K562 (cell line): ENCODE measurements around the gene SH3BGRL3. TPM values are rescaled to one million over a fixed set of nuclear protein-coding genes. Genes with fewer than 3 reads are reported as not detected.

ENCODE experiments used
- CCNT2 ChIP-seq: IDR thresholded peaks from 2 replicates; pipeline ENCODE4 v1.6.1; 2011; ENCODE audit warnings: borderline replicate concordance, low read depth, mild to moderate bottlenecking, moderate library complexity, mixed read lengths, low read length; ENCODE audit not compliant: insufficient read length; ENCODE audit errors: extremely low read depth
- DIDO1 ChIP-seq: fragments of 450-650 bp; IDR thresholded peaks from 2 replicates; pipeline ENCODE4 v1.6.1; 2016; ENCODE audit warnings: low read depth, missing biosample characterization, missing genetic modification characterization
- FIP1L1 ChIP-seq: fragments of 200-400 bp; formaldehyde crosslinking; IDR thresholded peaks from 2 replicates; pipeline ENCODE4 v1.6.1; 2018; ENCODE audit warnings: mild to moderate bottlenecking, low read depth, low read length; ENCODE audit not compliant: poor library complexity, severe bottlenecking
- FOXK1 ChIP-seq: sonication (generic); formaldehyde crosslinking; IDR thresholded peaks from 2 replicates; pipeline ENCODE4 v1.8.0; 2022; ENCODE audit warnings: missing genetic modification reagents, mild to moderate bottlenecking, borderline replicate concordance
- FOXM1 ChIP-seq, 2 experiments: fragments of 450-650 bp in 1 of 2; sonication (generic) in 1 of 2; formaldehyde crosslinking in 1 of 2; IDR thresholded peaks; 2 replicates each; pipeline versions ENCODE4 v1.6.1 to v1.9.0; 2017 to 2022; ENCODE audit warnings: low read depth in 2 of 2, mild to moderate bottlenecking in 2 of 2, missing genetic modification reagents in 1 of 2, moderate library complexity in 1 of 2
- FOXP1 ChIP-seq: sonication (generic); formaldehyde crosslinking; IDR thresholded peaks from 2 replicates; pipeline ENCODE4 v1.8.0; 2022; ENCODE audit warnings: mild to moderate bottlenecking, missing genetic modification reagents
- KDM5B ChIP-seq: fragments of 200-600 bp; sonication (generic); IDR thresholded peaks from 2 replicates; pipeline ENCODE4 v1.6.1; 2012; ENCODE audit warnings: low read depth, mild to moderate bottlenecking, moderate library complexity, low read length, control low read depth, inconsistent platforms; ENCODE audit not compliant: insufficient replicate concordance
- MEIS2 ChIP-seq: fragments of 450-650 bp; IDR thresholded peaks from 2 replicates; pipeline ENCODE4 v1.6.1; 2014; ENCODE audit warnings: mild to moderate bottlenecking; ENCODE audit not compliant: partially characterized antibody
- NELFE ChIP-seq: IDR thresholded peaks from 2 replicates; pipeline ENCODE4 v1.6.1; 2011; ENCODE audit warnings: mild to moderate bottlenecking; ENCODE audit not compliant: insufficient read depth, insufficient read length
- NR2C2 ChIP-seq, 2 experiments: fragments of 200-800 bp in 1 of 2; sonication (Bioruptor generic) in 1 of 2; sonication (generic) in 1 of 2; formaldehyde crosslinking in 1 of 2; IDR thresholded peaks; 2 replicates each; pipeline versions ENCODE4 v1.6.1 to v1.8.0; 2016 to 2022; ENCODE audit warnings: mild to moderate bottlenecking in 1 of 2, missing compliant biosample characterization in 1 of 2, missing genetic modification characterization in 1 of 2, missing genetic modification reagents in 1 of 2
- OTX1 ChIP-seq: fragments of 450-650 bp; formaldehyde crosslinking; IDR thresholded peaks from 2 replicates; pipeline ENCODE4 v1.4.0; 2022; ENCODE audit warnings: mild to moderate bottlenecking
- POLR3A ChIP-seq: IDR thresholded peaks from 2 replicates; pipeline ENCODE4 v1.6.1; 2011; ENCODE audit warnings: borderline replicate concordance, mild to moderate bottlenecking, moderate library complexity; ENCODE audit not compliant: insufficient read length, insufficient read depth; ENCODE audit errors: extremely low read depth
- RFX7 ChIP-seq: fragments of 250-450 bp; sonication (Bioruptor Pico); IDR thresholded peaks from 2 replicates; pipeline ENCODE4 v1.5.1; 2021; ENCODE audit warnings: mild to moderate bottlenecking
- SMC3 ChIP-seq: conservative IDR thresholded peaks from 2 replicates; pipeline ENCODE4 v1.6.1; 2011; ENCODE audit warnings: low read depth, low read length, improper control_type of control experiment; ENCODE audit not compliant: insufficient read depth
- TBL1XR1 ChIP-seq, 2 experiments: IDR thresholded peaks; 2 replicates each; pipeline ENCODE4 v1.6.1; 2012; ENCODE audit warnings: improper control_type of control experiment in 2 of 2, low read length in 2 of 2, mild to moderate bottlenecking in 1 of 2
- ZBED1 ChIP-seq: IDR thresholded peaks from 2 replicates; pipeline ENCODE4 v1.6.1; 2014
- ZNF668 ChIP-seq: fragments of 250-450 bp; sonication (Bioruptor Pico); IDR thresholded peaks from 2 replicates; pipeline ENCODE4 v1.8.0; 2022; ENCODE audit warnings: mild to moderate bottlenecking, inconsistent platforms
- polyA plus RNA-seq, 8 experiments: library from polyadenylated mRNA; depleted of rRNA in 4 of 8; stranded (reverse) in 5 of 8; unstranded in 3 of 8; fragments of >200 nt; fragmentation: Nextera tagmentation in 2 of 8; fragmentation: Illumina TruSeq in 1 of 8; extraction: Ambion mirVana in 2 of 8; extraction: Trizol in 1 of 8; gene quantifications; 2 replicates each; pipeline versions ENCODE4 v1.2.1 to v1.2.3, GENCODE V29; 2011 to 2014; ENCODE audit warnings: inconsistent platforms in 1 of 8, missing spikeins in 1 of 8
- total RNA-seq, 7 experiments: library from RNA; depleted of rRNA in 6 of 7; stranded (reverse); fragments of >200 nt in 6 of 7; fragmentation: Illumina TruSeq in 2 of 7; extraction: Trizol in 2 of 7; gene quantifications; 2 replicates each; pipeline versions ENCODE4 v1.2.1 to v1.2.3, GENCODE V29; 2011 to 2021; ENCODE audit warnings: low replicate concordance in 1 of 7
- TF ChIP-seq, protein P1 (sequence below): sonication (generic); formaldehyde crosslinking; IDR thresholded peaks from 2 replicates; pipeline ENCODE4 v1.8.1; 2022; ENCODE audit warnings: missing genetic modification reagents
- TF ChIP-seq, protein P2 (sequence below): sonication (generic); formaldehyde crosslinking; IDR thresholded peaks from 2 replicates; pipeline ENCODE4 v1.8.0; 2022; ENCODE audit warnings: missing genetic modification reagents, mild to moderate bottlenecking, moderate library complexity, borderline replicate concordance
- TF ChIP-seq, protein P3 (sequence below): IDR thresholded peaks from 2 replicates; pipeline ENCODE4 v1.6.1; 2014; ENCODE audit warnings: antibody characterized with exemption
- TF ChIP-seq, protein P4 (sequence below): fragments of 250-450 bp; sonication (Bioruptor Pico); IDR thresholded peaks from 2 replicates; pipeline ENCODE4 v1.8.0; 2021; ENCODE audit warnings: mild to moderate bottlenecking, moderate library complexity

SH3BGRL3 gene
- total and polyA plus RNA-seq, 9 of the 15 experiments (the other 6 are each of a cell fraction or from before 2014, with no cell fraction given) = 30.3 to 140 (median 54.2) TPM

DNA sequence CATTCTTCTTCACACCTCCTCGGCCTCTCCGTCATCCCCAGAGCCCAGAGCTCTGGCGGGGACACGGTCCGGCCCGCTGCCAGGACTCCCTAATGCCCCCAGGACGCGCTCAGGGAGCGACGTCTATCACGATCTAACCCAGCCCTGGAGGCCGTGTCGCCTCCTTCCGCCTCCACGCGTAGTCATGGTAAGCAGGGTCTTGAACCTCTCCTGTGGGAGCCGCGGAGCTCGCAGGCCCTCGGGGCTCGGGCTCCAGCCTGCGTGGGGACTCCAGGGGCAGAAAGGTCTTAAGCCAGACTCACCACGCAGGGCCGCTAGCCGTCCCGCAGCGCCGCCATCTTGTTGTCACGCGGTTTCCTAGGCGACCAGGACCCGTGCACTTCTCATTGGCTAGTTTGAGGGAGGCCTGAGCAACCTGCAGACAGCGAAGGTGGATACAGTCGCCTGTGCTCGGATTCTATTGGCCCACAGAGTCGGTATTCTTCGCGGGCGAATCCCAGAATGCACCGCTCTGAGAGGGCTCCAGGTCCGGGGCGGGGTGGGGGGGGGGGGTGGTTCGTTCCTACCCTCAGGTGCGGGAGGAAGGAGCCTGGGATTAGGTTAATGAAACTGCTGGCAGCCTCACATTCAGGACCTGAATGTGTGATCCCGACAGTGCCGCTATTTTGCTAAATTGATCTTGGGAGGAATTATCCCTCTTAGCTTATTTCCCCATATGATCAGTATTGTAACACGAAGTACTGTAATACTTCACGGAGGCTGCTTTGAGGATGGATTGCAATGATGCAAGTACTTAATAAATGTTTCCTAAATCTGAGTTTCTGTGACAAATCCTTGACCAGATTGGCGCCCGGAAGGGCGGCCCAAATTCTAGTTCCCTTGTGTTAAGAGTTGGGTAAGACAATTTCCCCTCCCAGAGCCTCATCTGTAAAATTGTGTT lies 26.7 kb downstream of the SH3BGRL3 start, which contains the start of gene UBXN11 (continued):
- TF ChIP-seq, protein P1, sequence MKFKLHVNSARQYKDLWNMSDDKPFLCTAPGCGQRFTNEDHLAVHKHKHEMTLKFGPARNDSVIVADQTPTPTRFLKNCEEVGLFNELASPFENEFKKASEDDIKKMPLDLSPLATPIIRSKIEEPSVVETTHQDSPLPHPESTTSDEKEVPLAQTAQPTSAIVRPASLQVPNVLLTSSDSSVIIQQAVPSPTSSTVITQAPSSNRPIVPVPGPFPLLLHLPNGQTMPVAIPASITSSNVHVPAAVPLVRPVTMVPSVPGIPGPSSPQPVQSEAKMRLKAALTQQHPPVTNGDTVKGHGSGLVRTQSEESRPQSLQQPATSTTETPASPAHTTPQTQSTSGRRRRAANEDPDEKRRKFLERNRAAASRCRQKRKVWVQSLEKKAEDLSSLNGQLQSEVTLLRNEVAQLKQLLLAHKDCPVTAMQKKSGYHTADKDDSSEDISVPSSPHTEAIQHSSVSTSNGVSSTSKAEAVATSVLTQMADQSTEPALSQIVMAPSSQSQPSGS (CRISPR knock-in tag) = no peak
- TF ChIP-seq RFX7 (CRISPR knock-in tag) = no peak
- peak; percentile 58 for TF ChIP-seq KDM5B
- no peak for TF ChIP-seq POLR3A
- TF ChIP-seq ZBED1 = no peak; the same call in 1 of the 2 replicates
- TF ChIP-seq, protein P2, sequence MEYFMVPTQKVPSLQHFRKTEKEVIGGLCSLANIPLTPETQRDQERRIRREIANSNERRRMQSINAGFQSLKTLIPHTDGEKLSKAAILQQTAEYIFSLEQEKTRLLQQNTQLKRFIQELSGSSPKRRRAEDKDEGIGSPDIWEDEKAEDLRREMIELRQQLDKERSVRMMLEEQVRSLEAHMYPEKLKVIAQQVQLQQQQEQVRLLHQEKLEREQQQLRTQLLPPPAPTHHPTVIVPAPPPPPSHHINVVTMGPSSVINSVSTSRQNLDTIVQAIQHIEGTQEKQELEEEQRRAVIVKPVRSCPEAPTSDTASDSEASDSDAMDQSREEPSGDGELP = peak; percentile 70; the same call in 1 of the 2 replicates
- no peak for TF ChIP-seq FOXK1 (CRISPR knock-in tag)
- TF ChIP-seq ZNF668 = no peak
- TF ChIP-seq TBL1XR1 (IDR thresholded peaks at IDR 0.05; ENCODE audit: low read length in 2 of 2) = peak in 1 of 2 experiments; percentile 24; a peak in 1 of 4 replicates
- no peak for TF ChIP-seq NR2C2 (CRISPR knock-in tag; IDR thresholded peaks at IDR 0.05)
- TF ChIP-seq NR2C2 (tag; IDR thresholded peaks at IDR 0.05) = peak; percentile 70
- TF ChIP-seq, protein P3, sequence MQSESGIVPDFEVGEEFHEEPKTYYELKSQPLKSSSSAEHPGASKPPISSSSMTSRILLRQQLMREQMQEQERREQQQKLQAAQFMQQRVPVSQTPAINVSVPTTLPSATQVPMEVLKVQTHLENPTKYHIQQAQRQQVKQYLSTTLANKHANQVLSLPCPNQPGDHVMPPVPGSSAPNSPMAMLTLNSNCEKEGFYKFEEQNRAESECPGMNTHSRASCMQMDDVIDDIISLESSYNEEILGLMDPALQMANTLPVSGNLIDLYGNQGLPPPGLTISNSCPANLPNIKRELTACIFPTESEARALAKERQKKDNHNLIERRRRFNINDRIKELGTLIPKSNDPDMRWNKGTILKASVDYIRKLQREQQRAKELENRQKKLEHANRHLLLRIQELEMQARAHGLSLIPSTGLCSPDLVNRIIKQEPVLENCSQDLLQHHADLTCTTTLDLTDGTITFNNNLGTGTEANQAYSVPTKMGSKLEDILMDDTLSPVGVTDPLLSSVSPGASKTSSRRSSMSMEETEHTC = no peak
- TF ChIP-seq MEIS2 = peak; percentile 45
- no peak for TF ChIP-seq FOXP1 (CRISPR knock-in tag)
- no peak for TF ChIP-seq SMC3
- TF ChIP-seq FOXM1 (IDR thresholded peaks at IDR 0.05; ENCODE audit: low read depth) = peak; percentile 87
- peak; percentile 86; the same call in 1 of the 2 replicates for TF ChIP-seq FOXM1 (CRISPR knock-in tag; IDR thresholded peaks at IDR 0.05; ENCODE audit: low read depth)
- TF ChIP-seq CCNT2 = no peak
- TF ChIP-seq, protein P4, sequence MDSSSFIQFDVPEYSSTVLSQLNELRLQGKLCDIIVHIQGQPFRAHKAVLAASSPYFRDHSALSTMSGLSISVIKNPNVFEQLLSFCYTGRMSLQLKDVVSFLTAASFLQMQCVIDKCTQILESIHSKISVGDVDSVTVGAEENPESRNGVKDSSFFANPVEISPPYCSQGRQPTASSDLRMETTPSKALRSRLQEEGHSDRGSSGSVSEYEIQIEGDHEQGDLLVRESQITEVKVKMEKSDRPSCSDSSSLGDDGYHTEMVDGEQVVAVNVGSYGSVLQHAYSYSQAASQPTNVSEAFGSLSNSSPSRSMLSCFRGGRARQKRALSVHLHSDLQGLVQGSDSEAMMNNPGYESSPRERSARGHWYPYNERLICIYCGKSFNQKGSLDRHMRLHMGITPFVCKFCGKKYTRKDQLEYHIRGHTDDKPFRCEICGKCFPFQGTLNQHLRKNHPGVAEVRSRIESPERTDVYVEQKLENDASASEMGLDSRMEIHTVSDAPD (CRISPR knock-in tag) = no peak
- no peak for TF ChIP-seq NELFE
- no peak for TF ChIP-seq OTX1 (CRISPR knock-in tag)
- TF ChIP-seq DIDO1 (tag) = peak; percentile 65; the same call in 1 of the 2 replicates
- TF ChIP-seq FIP1L1 = no peak
